Measurements from ENCODE around the gene ACTN2.

ACTN2 gene

GRCh38 chr1:236785477-236785876 lies 99.2 kb downstream of the ACTN2 start:
- DNase-seq: no peak

- no peak for DNase-seq
These were observed 100.2 kb downstream of the ACTN2 start for GRCh38 chr1:236786453-236786852.

- DNase-seq: no peak
These were observed 108.3 kb downstream of the ACTN2 start for GRCh38 chr1:236794585-236795034.

GRCh38 chr1:236795035-236795756 lies 108.9 kb downstream of the ACTN2 start, which contains the start of gene MTR:
Gene MTR (plus strand): TSS chr1:236795292. CDS start chr1:236795704, 412 bp downstream.
- peak; percentile 96 for DNase-seq

- peak in 1 of 2 experiments; percentile 32 for DNase-seq
These were observed 109.7 kb downstream of the ACTN2 start for GRCh38 chr1:236795757-236796667.

- DNase-seq: no peak
These were observed 112.7 kb downstream of the ACTN2 start for GRCh38 chr1:236799001-236799400.

GRCh38 chr1:236800002-236800620 lies 113.8 kb downstream of the ACTN2 start:
- no peak for DNase-seq

GRCh38 chr1:236800623-236801022 lies 114.3 kb downstream of the ACTN2 start:
- no peak for DNase-seq

GRCh38 chr1:236802264-236802663 lies 116.0 kb downstream of the ACTN2 start:
- no peak for DNase-seq

GRCh38 chr1:236806634-236807033 lies 120.3 kb downstream of the ACTN2 start:
- DNase-seq: no peak

- no peak for DNase-seq
These were observed 121.7 kb downstream of the ACTN2 start for GRCh38 chr1:236808005-236808404.

- DNase-seq: no peak
These were observed 122.3 kb downstream of the ACTN2 start for GRCh38 chr1:236808564-236809130.

- no peak for DNase-seq
These were observed 122.8 kb downstream of the ACTN2 start for GRCh38 chr1:236809148-236809547.

- DNase-seq: no peak
These were observed 123.7 kb downstream of the ACTN2 start for GRCh38 chr1:236810018-236810417.

GRCh38 chr1:236812334-236813030 lies 126.2 kb downstream of the ACTN2 start:
- DNase-seq: no peak

Measured in NCI-H526 (cell line).